Measurements from ENCODE around the gene CLCA2. TPM values are rescaled to one million over a fixed set of nuclear protein-coding genes. Genes with fewer than 3 reads are reported as not detected.
A peak's percentile ranks its signal among the peaks of the same experiment; 100 is the strongest.

Gene CLCA2
- total RNA-seq, 1 experiment from 2014 or later = not detected

DNA sequence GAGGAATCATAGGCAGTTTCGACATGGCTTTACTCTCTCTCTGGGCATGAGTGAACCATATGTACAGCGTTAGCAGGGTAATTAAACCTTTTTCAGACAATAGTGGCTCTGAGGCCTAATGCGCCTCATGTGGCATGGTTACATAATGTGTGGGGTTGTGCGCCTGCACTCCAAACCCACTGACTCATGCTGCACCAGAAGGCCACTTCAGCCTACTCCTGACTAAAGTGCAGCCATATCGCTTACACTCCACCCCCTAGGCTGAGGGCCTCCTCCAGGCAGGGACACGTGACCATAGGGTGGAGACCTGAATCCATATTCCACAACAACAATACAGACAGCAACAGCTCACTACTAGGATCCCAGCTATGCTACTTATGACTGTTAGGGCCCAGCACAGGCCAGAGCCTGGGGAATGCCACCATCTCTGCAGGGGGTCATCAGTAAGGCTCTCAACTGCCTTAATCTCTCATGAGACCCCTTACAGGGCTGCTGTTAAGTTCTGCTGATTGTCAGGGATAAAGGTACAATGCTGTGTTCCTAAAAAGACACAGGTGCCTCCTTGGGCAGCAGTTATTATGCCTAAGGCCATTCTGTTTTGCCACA is 14.5 kb upstream of the CLCA2 start:
- no CpG with 5 or more reads among the region's 6 CpGs for WGBS (ENCODE audit: extremely low coverage, insufficient read length, low lambda C conversion rate)

More for the DNA sequence above, 14.5 kb upstream of the CLCA2 start:
- no peak overlapping the region for H2BK5ac ChIP-seq (ENCODE audit: insufficient read length, low read length)
- H3K18ac ChIP-seq (ENCODE audit: insufficient read length, low read depth, low read length) = no peak overlapping the region
- H3K79me1 ChIP-seq (ENCODE audit: insufficient read depth, low read depth, low read length, poor library complexity, severe bottlenecking) = no peaks in the 10 kb centered on the region
- H3K14ac ChIP-seq (ENCODE audit: insufficient read depth, low read length) = peak overlapping the region; percentile 49; the same call in 1 of the 2 replicates
- peaks cover 2% of the 10 kb centered on the region; the same call in 1 of the 2 replicates for H3K27me3 Mint-ChIP-seq (ENCODE audit: low read depth)
- H3K4me1 ChIP-seq (ENCODE audit: insufficient read depth, low read length) = no peaks in the 10 kb centered on the region
- no peak overlapping the region for H3K27ac ChIP-seq (ENCODE audit: insufficient read length, low read depth, low read length)
- no peak overlapping the region for H4K8ac ChIP-seq (replicated peaks; ENCODE audit: insufficient read length, low read depth, low read length)
- no peaks in the 10 kb centered on the region for H3K23me2 ChIP-seq (ENCODE audit: insufficient read length, low read depth, low read length, poor library complexity, severe bottlenecking)
- no peak overlapping the region for H3T11ph ChIP-seq (ENCODE audit: low read length)
- no peak overlapping the region for H2BK12ac ChIP-seq (ENCODE audit: insufficient read length, low read depth, low read length)
- peaks cover 4% of the 10 kb centered on the region for H4K20me1 ChIP-seq (ENCODE audit: control insufficient read depth, insufficient read depth, insufficient read length)
- TF ChIP-seq CTCF (conservative IDR thresholded peaks at IDR 0.05) = no peak
- no peak overlapping the region for H2BK15ac ChIP-seq (ENCODE audit: low read depth, low read length)
- no peak overlapping the region for H3K9ac ChIP-seq (ENCODE audit: extremely low read depth, insufficient read length, low read length)
- DNase-seq = no peak
- H3K79me2 ChIP-seq (ENCODE audit: insufficient read depth, low read length) = no peaks in the 10 kb centered on the region
- H3K4me3 Mint-ChIP-seq = no peak overlapping the region
- no peak overlapping the region for H2BK120ac ChIP-seq (ENCODE audit: low read depth, low read length, poor library complexity, severe bottlenecking)
- no peak overlapping the region for H2BK20ac ChIP-seq (ENCODE audit: low read depth, low read length, poor library complexity, severe bottlenecking)
- H2AK5ac ChIP-seq (ENCODE audit: insufficient read length, low read length) = no peak overlapping the region
- no peaks in the 10 kb centered on the region for H3K9me3 Mint-ChIP-seq
- H3K27ac Mint-ChIP-seq = peak overlapping the region in 1 of 3 experiments; percentile 88; a peak in 3 of 7 replicates
- no peaks in the 10 kb centered on the region for H3K9me3 ChIP-seq (ENCODE audit: control insufficient read depth, low read depth, low read length)
- no peak overlapping the region for H4K5ac ChIP-seq (ENCODE audit: insufficient read length, low read depth, low read length)
- H3K36me3 Mint-ChIP-seq (ENCODE audit: insufficient read depth in 1 of 3, low read depth in 3 of 3) = no peaks in the 10 kb centered on the region
- no peaks in the 10 kb centered on the region for H3K27me3 ChIP-seq (ENCODE audit: insufficient read depth, low read length)
- no peak overlapping the region for H2AFZ ChIP-seq (ENCODE audit: low read length)
- no peak overlapping the region for H3K56ac ChIP-seq (ENCODE audit: insufficient read length, low read depth, low read length)
- H3K23ac ChIP-seq (ENCODE audit: insufficient read length, low read depth, low read length) = no peak overlapping the region
- H3K4me1 Mint-ChIP-seq = peaks cover 8% of the 10 kb centered on the region in 2 experiments
- H4K91ac ChIP-seq (ENCODE audit: insufficient read length, low read depth, low read length) = no peak overlapping the region
- H3K4ac ChIP-seq (ENCODE audit: low read depth, low read length) = no peak overlapping the region
- no peak overlapping the region for H3K4me2 ChIP-seq (ENCODE audit: insufficient read depth, insufficient read length, low read length)

Data from H9 (cell line).